Ureter (tissue), 1 donor: ENCODE results near the gene LDB2. TPM values are rescaled to one million over a fixed set of nuclear protein-coding genes. Genes with fewer than 3 reads are reported as not detected.

Experiments
- DNase-seq: peaks from one replicate; pipeline ENCODE4 v3.0.0-alpha.2; 2020; ENCODE audit warnings: low spot score
- total RNA-seq: library from RNA; stranded (reverse); gene quantifications from one replicate; pipeline ENCODE4 v1.2.4, GENCODE V29; 2023
- donor health status: DM: yes; HTN: yes; CAD: no.

The LDB2 gene
- total RNA-seq, 1 donor from 2014 or later: 63.3 TPM

- no peak for DNase-seq
These were observed 212.9 kb downstream of the LDB2 start for GRCh38 chr4:16685536-16685935.

- no peak for DNase-seq
These were observed 213.5 kb downstream of the LDB2 start for GRCh38 chr4:16684935-16685334.

GRCh38 chr4:16684097-16684496, 214.3 kb downstream of the LDB2 start:
- DNase-seq: no peak

- DNase-seq: no peak
These were observed 215.5 kb downstream of the LDB2 start for GRCh38 chr4:16682975-16683374.

- DNase-seq: no peak
These were observed 221.2 kb downstream of the LDB2 start for GRCh38 chr4:16677001-16677944.

- no peak for DNase-seq
These were observed 222.1 kb downstream of the LDB2 start for GRCh38 chr4:16676230-16676770.

GRCh38 chr4:16674082-16674481, 224.4 kb downstream of the LDB2 start:
- no peak for DNase-seq

- DNase-seq: no peak
These were observed 226.0 kb downstream of the LDB2 start for GRCh38 chr4:16672421-16672820.

GRCh38 chr4:16671741-16672140, 226.7 kb downstream of the LDB2 start:
- DNase-seq: no peak

GRCh38 chr4:16670727-16671126, 227.7 kb downstream of the LDB2 start:
- DNase-seq: no peak

GRCh38 chr4:16669036-16669435, 229.4 kb downstream of the LDB2 start:
- no peak for DNase-seq

GRCh38 chr4:16668488-16668887, 230.0 kb downstream of the LDB2 start:
- DNase-seq: no peak

GRCh38 chr4:16667464-16667863, 231.0 kb downstream of the LDB2 start:
- DNase-seq: no peak

GRCh38 chr4:16665942-16666551, 232.4 kb downstream of the LDB2 start:
- no peak for DNase-seq

GRCh38 chr4:16663732-16664131, 234.7 kb downstream of the LDB2 start:
- no peak for DNase-seq

- no peak for DNase-seq
These were observed 235.1 kb downstream of the LDB2 start for GRCh38 chr4:16663307-16663706.

- DNase-seq: no peak
These were observed 236.6 kb downstream of the LDB2 start for GRCh38 chr4:16661813-16662212.

- no peak for DNase-seq
These were observed 237.8 kb downstream of the LDB2 start for GRCh38 chr4:16660656-16661055.

- DNase-seq: no peak
These were observed 238.8 kb downstream of the LDB2 start for GRCh38 chr4:16659694-16660093.

- DNase-seq: no peak
These were observed 239.4 kb downstream of the LDB2 start for GRCh38 chr4:16659079-16659478.

GRCh38 chr4:16658183-16658582, 240.3 kb downstream of the LDB2 start:
- no peak for DNase-seq

- no peak for DNase-seq
These were observed 243.3 kb downstream of the LDB2 start for GRCh38 chr4:16655111-16655510.

- no peak for DNase-seq
These were observed 245.6 kb downstream of the LDB2 start for GRCh38 chr4:16652732-16653305.
